Hypothalamus (tissue), 51 donors: ENCODE results near the gene ZNF587.
"Not testable (repeated sequence)": the region's sequence is repeated elsewhere in the genome, so short reads cannot be mapped to it uniquely, and the experiment has no call there.

ENCODE experiments used
- DNase-seq, 51 donors: peaks; one replicate each; lab custom pipeline; 2025; lab: John Stamatoyannopoulos, UW

Gene ZNF587

GRCh38 chr19:57873883-57874799, 24.5 kb downstream of the ZNF587 start:
- not testable (repeated sequence) for DNase-seq

- DNase-seq = no peak
Observed at GRCh38 chr19:57886046-57886445, 36.4 kb downstream of the ZNF587 start.

GRCh38 chr19:57887195-57887941, 37.7 kb downstream of the ZNF587 start:
- DNase-seq = no peak

- DNase-seq = peak in 1 of 51 donors; percentile 25
Observed at GRCh38 chr19:57888107-57888559, 38.5 kb downstream of the ZNF587 start.

- peak; percentile 16 to 91 (median 68) for DNase-seq
Observed at GRCh38 chr19:57888560-57889231, 39.0 kb downstream of the ZNF587 start, which contains the start of gene ZNF814. ZNF814 (minus strand) TSS chr19:57889037; CDS start chr19:57888802, 235 bp downstream.

GRCh38 chr19:57890706-57891105, 41.0 kb downstream of the ZNF587 start:
- DNase-seq = not testable (repeated sequence)

GRCh38 chr19:57900311-57900710, 50.7 kb downstream of the ZNF587 start:
- no peak for DNase-seq

- DNase-seq = no peak
Observed at GRCh38 chr19:57903618-57904184, 54.0 kb downstream of the ZNF587 start.

- no peak for DNase-seq
Observed at GRCh38 chr19:57905258-57905657, 55.6 kb downstream of the ZNF587 start.

- no peak for DNase-seq
Observed at GRCh38 chr19:57907394-57907793, 57.7 kb downstream of the ZNF587 start.

- DNase-seq = no peak
Observed at GRCh38 chr19:57914531-57914930, 64.9 kb downstream of the ZNF587 start.
